K562 (cell line): ENCODE results near the gene TRUB2. TPM values are rescaled to one million over a fixed set of nuclear protein-coding genes. Genes with fewer than 3 reads are reported as not detected.

Experiments used
- ARID2 ChIP-seq: fragments of 450-650 bp; IDR thresholded peaks from 2 replicates; pipeline ENCODE4 v1.6.1; 2017; ENCODE audit warnings: antibody characterized with exemption, mild to moderate bottlenecking
- BACH1 ChIP-seq: fragments of 200-800 bp; sonication (Bioruptor generic); IDR thresholded peaks from 2 replicates; pipeline ENCODE4 v1.6.1; 2016; ENCODE audit warnings: missing genetic modification characterization, missing compliant biosample characterization
- CSDE1 ChIP-seq, 2 experiments: fragments of 450-650 bp; IDR thresholded peaks; 2 replicates each; pipeline ENCODE4 v1.6.1; 2016; ENCODE audit warnings: mild to moderate bottlenecking in 1 of 2
- FUS ChIP-seq: fragments of 200-400 bp; formaldehyde crosslinking; optimal IDR thresholded peaks from 2 replicates; pipeline ENCODE3; 2017; ENCODE audit warnings: low read depth, low read length
- MBD2 ChIP-seq: sonication (generic); IDR thresholded peaks from 2 replicates; pipeline ENCODE4 v1.6.1; 2016; ENCODE audit warnings: low read depth, borderline replicate concordance
- NR2F6 ChIP-seq: fragments of 450-650 bp; formaldehyde crosslinking; IDR thresholded peaks from 2 replicates; pipeline ENCODE4 v1.4.0; 2020; ENCODE audit warnings: mild to moderate bottlenecking
- RBM34 ChIP-seq: fragments of 200-400 bp; formaldehyde crosslinking; IDR thresholded peaks from 2 replicates; pipeline ENCODE4 v1.6.1; 2018; ENCODE audit warnings: low read length, borderline replicate concordance; ENCODE audit not compliant: insufficient read depth
- SAP30 ChIP-seq: fragments of 200-600 bp; sonication (generic); IDR thresholded peaks from 2 replicates; pipeline ENCODE4 v1.6.1; 2012; ENCODE audit warnings: borderline replicate concordance, low read depth, mild to moderate bottlenecking, moderate library complexity, low read length, control low read depth, inconsistent platforms; ENCODE audit not compliant: insufficient read depth, poor library complexity, severe bottlenecking
- SMAD4 ChIP-seq: fragments of 250-450 bp; sonication (Bioruptor Pico); conservative IDR thresholded peaks from 2 replicates; pipeline ENCODE4 v1.8.0; 2021; ENCODE audit warnings: inconsistent platforms, mild to moderate bottlenecking, moderate library complexity
- TAF1 ChIP-seq: IDR thresholded peaks from 2 replicates; pipeline ENCODE4 v1.6.1; 2011; ENCODE audit warnings: mild to moderate bottlenecking, low read length, moderate library complexity; ENCODE audit not compliant: insufficient read depth, control insufficient read depth, severe bottlenecking; ENCODE audit errors: extremely low read depth
- ZC3H11A ChIP-seq: IDR thresholded peaks from 2 replicates; pipeline ENCODE4 v1.6.1; 2012; ENCODE audit warnings: low read depth, low read length, improper control_type of control experiment
- ZEB2 ChIP-seq: fragments of 450-650 bp; IDR thresholded peaks from 2 replicates; pipeline ENCODE4 v1.6.1; 2016
- ZNF121 ChIP-seq: sonication (generic); formaldehyde crosslinking; conservative IDR thresholded peaks from 2 replicates; pipeline ENCODE4 v1.8.0; 2022; ENCODE audit warnings: missing genetic modification reagents
- polyA plus RNA-seq, 8 experiments: library from polyadenylated mRNA; depleted of rRNA in 4 of 8; stranded (reverse) in 5 of 8; unstranded in 3 of 8; fragments of >200 nt; fragmentation: Nextera tagmentation in 2 of 8; fragmentation: Illumina TruSeq in 1 of 8; extraction: Ambion mirVana in 2 of 8; extraction: Trizol in 1 of 8; gene quantifications; 2 replicates each; pipeline versions ENCODE4 v1.2.1 to v1.2.3, GENCODE V29; 2011 to 2014; ENCODE audit warnings: inconsistent platforms in 1 of 8, missing spikeins in 1 of 8
- total RNA-seq, 7 experiments: library from RNA; depleted of rRNA in 6 of 7; stranded (reverse); fragments of >200 nt in 6 of 7; fragmentation: Illumina TruSeq in 2 of 7; extraction: Trizol in 2 of 7; gene quantifications; 2 replicates each; pipeline versions ENCODE4 v1.2.1 to v1.2.3, GENCODE V29; 2011 to 2021; ENCODE audit warnings: low replicate concordance in 1 of 7
- TF ChIP-seq, protein P1 (sequence below): fragments of 200-800 bp; sonication (Bioruptor generic); IDR thresholded peaks from 2 replicates; pipeline ENCODE4 v1.6.1; 2017; ENCODE audit warnings: missing genetic modification characterization, missing compliant biosample characterization
- TF ChIP-seq, protein P2 (sequence below): IDR thresholded peaks from 2 replicates; pipeline ENCODE4 v1.6.1; 2012; ENCODE audit warnings: low read depth, low read length, improper control_type of control experiment, borderline replicate concordance
- TF ChIP-seq, protein P3 (sequence below): fragments of 250-450 bp; sonication (Bioruptor Pico); IDR thresholded peaks from 2 replicates; pipeline ENCODE4 v1.8.0; 2021; ENCODE audit warnings: mild to moderate bottlenecking, moderate library complexity
- TF ChIP-seq, protein P4 (sequence below): fragments of 250-450 bp; sonication (Bioruptor Pico); IDR thresholded peaks from 2 replicates; pipeline ENCODE4 v1.4.0; 2020; ENCODE audit warnings: mild to moderate bottlenecking, moderate library complexity
- TF ChIP-seq, protein P5 (sequence below): sonication (generic); formaldehyde crosslinking; IDR thresholded peaks from 2 replicates; pipeline ENCODE4 v1.8.1; 2023; ENCODE audit warnings: mild to moderate bottlenecking, missing genetic modification reagents

The TRUB2 gene
- total and polyA plus RNA-seq, 9 of the 15 experiments (the other 6 are each of a cell fraction or from before 2014, with no cell fraction given), result 9.3 to 110 (median 63.0) TPM

DNA sequence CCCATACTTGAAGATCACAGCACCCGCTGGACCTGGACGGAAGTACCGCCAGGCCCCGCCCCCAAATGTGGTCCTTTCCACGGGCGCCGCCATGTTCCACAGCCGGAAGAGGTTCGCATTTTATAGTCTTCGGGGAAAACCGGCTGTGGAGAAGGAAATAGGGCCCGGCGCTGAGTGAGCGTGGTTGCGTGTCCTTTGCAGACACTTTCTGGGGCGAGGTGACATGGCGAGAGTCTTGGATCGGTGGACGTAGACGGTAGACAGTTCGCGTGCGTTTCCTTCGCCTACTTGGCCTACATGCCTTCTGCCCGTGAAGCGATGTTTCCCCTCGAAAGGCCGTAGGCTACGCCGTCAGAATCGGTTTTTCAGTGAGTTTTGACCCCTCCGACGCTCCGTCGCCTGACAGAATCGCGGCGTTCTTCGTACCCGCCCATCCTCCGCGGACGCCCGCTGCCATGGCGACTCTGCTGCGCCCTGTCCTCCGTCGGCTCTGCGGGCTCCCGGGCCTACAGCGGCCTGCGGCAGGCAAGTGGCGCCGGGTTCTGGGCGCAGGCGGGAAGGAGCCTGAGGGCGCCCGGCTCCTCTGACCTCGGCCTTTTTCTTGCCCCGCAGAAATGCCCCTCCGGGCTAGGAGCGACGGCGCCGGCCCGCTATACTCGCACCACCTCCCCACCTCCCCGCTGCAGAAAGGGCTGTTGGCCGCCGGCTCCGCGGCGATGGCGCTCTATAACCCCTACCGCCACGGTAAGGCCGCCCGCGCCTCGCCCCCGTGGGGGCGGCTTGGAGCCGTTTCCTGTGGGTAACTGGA lies at the start of gene TRUB2, which contains the start of gene COQ4 (continued):
- TF ChIP-seq RBM34, result 0 out of 2 replicates have a peak, but pooled peaks have one; percentile 71
- TF ChIP-seq SMAD4, result peak; percentile 92
- TF ChIP-seq TAF1, result no peak
- TF ChIP-seq, protein P1, sequence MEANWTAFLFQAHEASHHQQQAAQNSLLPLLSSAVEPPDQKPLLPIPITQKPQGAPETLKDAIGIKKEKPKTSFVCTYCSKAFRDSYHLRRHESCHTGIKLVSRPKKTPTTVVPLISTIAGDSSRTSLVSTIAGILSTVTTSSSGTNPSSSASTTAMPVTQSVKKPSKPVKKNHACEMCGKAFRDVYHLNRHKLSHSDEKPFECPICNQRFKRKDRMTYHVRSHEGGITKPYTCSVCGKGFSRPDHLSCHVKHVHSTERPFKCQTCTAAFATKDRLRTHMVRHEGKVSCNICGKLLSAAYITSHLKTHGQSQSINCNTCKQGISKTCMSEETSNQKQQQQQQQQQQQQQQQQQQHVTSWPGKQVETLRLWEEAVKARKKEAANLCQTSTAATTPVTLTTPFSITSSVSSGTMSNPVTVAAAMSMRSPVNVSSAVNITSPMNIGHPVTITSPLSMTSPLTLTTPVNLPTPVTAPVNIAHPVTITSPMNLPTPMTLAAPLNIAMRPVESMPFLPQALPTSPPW (CRISPR knock-in tag), result no peak
- no peak for TF ChIP-seq CSDE1 (IDR thresholded peaks at IDR 0.05)
- TF ChIP-seq, protein P2, sequence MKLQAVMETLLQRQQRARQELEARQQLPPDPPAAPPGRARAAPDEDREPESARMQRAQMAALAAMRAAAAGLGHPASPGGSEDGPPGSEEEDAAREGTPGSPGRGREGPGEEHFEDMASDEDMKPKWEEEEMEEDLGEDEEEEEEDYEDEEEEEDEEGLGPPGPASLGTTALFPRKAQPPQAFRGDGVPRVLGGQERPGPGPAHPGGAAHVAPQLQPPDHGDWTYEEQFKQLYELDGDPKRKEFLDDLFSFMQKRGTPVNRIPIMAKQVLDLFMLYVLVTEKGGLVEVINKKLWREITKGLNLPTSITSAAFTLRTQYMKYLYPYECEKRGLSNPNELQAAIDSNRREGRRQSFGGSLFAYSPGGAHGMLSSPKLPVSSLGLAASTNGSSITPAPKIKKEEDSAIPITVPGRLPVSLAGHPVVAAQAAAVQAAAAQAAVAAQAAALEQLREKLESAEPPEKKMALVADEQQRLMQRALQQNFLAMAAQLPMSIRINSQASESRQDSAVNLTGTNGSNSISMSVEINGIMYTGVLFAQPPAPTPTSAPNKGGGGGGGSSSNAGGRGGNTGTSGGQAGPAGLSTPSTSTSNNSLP, result peak; percentile 63; the same call in 1 of the 2 replicates
- no peak for TF ChIP-seq ARID2
- TF ChIP-seq, protein P3, sequence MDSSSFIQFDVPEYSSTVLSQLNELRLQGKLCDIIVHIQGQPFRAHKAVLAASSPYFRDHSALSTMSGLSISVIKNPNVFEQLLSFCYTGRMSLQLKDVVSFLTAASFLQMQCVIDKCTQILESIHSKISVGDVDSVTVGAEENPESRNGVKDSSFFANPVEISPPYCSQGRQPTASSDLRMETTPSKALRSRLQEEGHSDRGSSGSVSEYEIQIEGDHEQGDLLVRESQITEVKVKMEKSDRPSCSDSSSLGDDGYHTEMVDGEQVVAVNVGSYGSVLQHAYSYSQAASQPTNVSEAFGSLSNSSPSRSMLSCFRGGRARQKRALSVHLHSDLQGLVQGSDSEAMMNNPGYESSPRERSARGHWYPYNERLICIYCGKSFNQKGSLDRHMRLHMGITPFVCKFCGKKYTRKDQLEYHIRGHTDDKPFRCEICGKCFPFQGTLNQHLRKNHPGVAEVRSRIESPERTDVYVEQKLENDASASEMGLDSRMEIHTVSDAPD (CRISPR knock-in tag), result no peak
- no peak for TF ChIP-seq ZEB2
- no peak for TF ChIP-seq BACH1 (tag)
- TF ChIP-seq SAP30, result peak; percentile 98
- TF ChIP-seq ZC3H11A, result peak; percentile 98
- no peak for TF ChIP-seq ZNF121
- TF ChIP-seq NR2F6 (CRISPR knock-in tag), result peak; percentile 91; the same call in 1 of the 2 replicates
- no peak for TF ChIP-seq MBD2
- TF ChIP-seq, protein P4, sequence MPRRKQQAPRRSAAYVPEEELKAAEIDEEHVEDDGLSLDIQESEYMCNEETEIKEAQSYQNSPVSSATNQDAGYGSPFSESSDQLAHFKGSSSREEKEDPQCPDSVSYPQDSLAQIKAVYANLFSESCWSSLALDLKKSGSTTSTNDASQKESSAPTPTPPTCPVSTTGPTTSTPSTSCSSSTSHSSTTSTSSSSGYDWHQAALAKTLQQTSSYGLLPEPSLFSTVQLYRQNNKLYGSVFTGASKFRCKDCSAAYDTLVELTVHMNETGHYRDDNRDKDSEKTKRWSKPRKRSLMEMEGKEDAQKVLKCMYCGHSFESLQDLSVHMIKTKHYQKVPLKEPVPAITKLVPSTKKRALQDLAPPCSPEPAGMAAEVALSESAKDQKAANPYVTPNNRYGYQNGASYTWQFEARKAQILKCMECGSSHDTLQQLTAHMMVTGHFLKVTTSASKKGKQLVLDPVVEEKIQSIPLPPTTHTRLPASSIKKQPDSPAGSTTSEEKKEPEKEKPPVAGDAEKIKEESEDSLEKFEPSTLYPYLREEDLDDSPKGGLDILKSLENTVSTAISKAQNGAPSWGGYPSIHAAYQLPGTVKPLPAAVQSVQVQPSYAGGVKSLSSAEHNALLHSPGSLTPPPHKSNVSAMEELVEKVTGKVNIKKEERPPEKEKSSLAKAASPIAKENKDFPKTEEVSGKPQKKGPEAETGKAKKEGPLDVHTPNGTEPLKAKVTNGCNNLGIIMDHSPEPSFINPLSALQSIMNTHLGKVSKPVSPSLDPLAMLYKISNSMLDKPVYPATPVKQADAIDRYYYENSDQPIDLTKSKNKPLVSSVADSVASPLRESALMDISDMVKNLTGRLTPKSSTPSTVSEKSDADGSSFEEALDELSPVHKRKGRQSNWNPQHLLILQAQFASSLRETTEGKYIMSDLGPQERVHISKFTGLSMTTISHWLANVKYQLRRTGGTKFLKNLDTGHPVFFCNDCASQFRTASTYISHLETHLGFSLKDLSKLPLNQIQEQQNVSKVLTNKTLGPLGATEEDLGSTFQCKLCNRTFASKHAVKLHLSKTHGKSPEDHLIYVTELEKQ, result no peak
- TF ChIP-seq, protein P5, sequence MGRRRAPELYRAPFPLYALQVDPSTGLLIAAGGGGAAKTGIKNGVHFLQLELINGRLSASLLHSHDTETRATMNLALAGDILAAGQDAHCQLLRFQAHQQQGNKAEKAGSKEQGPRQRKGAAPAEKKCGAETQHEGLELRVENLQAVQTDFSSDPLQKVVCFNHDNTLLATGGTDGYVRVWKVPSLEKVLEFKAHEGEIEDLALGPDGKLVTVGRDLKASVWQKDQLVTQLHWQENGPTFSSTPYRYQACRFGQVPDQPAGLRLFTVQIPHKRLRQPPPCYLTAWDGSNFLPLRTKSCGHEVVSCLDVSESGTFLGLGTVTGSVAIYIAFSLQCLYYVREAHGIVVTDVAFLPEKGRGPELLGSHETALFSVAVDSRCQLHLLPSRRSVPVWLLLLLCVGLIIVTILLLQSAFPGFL (CRISPR knock-in tag), result no peak
- no peak for TF ChIP-seq FUS
